Activated gamma-delta T cell treated with anti-CD3 and anti-CD28 coated beads, Interleukin-2, amount 50 U/mL, for 16 hours (primary cell): ENCODE measurements around the gene NECAB2.

ENCODE experiments used
- DNase-seq: peaks from one replicate; pipeline ENCODE4 v3.0.0-alpha.2; 2020; ENCODE audit warnings: low read depth

NECAB2 gene

GRCh38 chr16:83967838-83968305 is at the start of gene NECAB2:
TSS of gene NECAB2 (plus strand) at chr16:83968244. CDS start at chr16:83968649, 405 bp downstream.
- no peak for DNase-seq

GRCh38 chr16:83920894-83921491 is 47.1 kb upstream of the NECAB2 start:
- DNase-seq, result no peak

GRCh38 chr16:83923581-83924365 is 44.3 kb upstream of the NECAB2 start:
- DNase-seq, result no peak

- no peak for DNase-seq
Measured at GRCh38 chr16:83924686-83925085, 43.4 kb upstream of the NECAB2 start.

GRCh38 chr16:83925095-83925905 is 42.7 kb upstream of the NECAB2 start:
- DNase-seq, result no peak

- DNase-seq, result no peak
Measured at GRCh38 chr16:83925957-83926725, 41.9 kb upstream of the NECAB2 start.

GRCh38 chr16:83926726-83927397 is 41.2 kb upstream of the NECAB2 start:
- peak; percentile 22 for DNase-seq

GRCh38 chr16:83928341-83929055 is 39.5 kb upstream of the NECAB2 start:
- DNase-seq, result no peak

GRCh38 chr16:83929811-83930555 is 38.1 kb upstream of the NECAB2 start:
- DNase-seq, result no peak

- no peak for DNase-seq
Measured at GRCh38 chr16:83930730-83931500, 37.1 kb upstream of the NECAB2 start.

GRCh38 chr16:83931556-83931955 is 36.5 kb upstream of the NECAB2 start:
- DNase-seq, result no peak

GRCh38 chr16:83932304-83932703 is 35.7 kb upstream of the NECAB2 start:
- no peak for DNase-seq

GRCh38 chr16:83932955-83933673 is 34.9 kb upstream of the NECAB2 start:
- DNase-seq, result no peak

- DNase-seq, result no peak
Measured at GRCh38 chr16:83933885-83934683, 34.0 kb upstream of the NECAB2 start.

- no peak for DNase-seq
Measured at GRCh38 chr16:83934684-83934977, 33.4 kb upstream of the NECAB2 start.

GRCh38 chr16:83935005-83935857 is 32.8 kb upstream of the NECAB2 start:
- no peak for DNase-seq

GRCh38 chr16:83935858-83936255 is 32.2 kb upstream of the NECAB2 start:
- no peak for DNase-seq
